Fibroblast of skin of left biceps (primary cell): Measurements from ENCODE around the gene LPCAT3.

Source experiments
- DNase-seq, 2 experiments: peaks; one replicate each; pipeline ENCODE4 v3.0.0-alpha.2; 2013; ENCODE audit warnings: low read depth in 2 of 2

The LPCAT3 gene

DNA sequence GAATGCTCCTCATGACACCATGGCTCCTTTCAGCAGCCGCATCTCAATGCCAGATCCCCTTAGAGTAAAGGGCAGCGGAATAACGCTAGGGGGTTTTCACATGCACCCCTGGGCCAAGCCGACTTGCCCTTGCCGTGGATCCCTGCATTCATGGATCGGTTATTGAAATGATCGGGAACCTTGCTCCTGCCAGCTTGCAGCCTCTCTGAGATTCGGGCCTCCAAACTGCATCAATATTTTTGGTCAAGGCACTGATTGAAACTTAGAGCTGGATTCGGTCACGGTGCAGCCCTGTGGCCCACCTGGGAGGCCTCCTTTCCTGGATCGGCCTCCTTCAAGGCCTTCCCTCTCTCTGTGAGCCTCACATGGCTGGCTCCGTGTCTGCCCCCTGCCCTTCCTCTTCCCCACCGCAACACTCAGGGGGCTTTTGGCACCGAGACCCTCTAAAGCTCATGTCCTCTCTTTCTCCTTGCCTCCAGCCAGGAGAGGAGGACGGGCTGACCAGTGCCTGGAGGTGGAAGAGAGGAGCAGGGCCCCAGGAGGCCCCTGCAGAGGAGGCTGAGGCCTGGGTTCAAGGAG lies 65.3 kb downstream of the LPCAT3 start:
- DNase-seq: no peak

DNA sequence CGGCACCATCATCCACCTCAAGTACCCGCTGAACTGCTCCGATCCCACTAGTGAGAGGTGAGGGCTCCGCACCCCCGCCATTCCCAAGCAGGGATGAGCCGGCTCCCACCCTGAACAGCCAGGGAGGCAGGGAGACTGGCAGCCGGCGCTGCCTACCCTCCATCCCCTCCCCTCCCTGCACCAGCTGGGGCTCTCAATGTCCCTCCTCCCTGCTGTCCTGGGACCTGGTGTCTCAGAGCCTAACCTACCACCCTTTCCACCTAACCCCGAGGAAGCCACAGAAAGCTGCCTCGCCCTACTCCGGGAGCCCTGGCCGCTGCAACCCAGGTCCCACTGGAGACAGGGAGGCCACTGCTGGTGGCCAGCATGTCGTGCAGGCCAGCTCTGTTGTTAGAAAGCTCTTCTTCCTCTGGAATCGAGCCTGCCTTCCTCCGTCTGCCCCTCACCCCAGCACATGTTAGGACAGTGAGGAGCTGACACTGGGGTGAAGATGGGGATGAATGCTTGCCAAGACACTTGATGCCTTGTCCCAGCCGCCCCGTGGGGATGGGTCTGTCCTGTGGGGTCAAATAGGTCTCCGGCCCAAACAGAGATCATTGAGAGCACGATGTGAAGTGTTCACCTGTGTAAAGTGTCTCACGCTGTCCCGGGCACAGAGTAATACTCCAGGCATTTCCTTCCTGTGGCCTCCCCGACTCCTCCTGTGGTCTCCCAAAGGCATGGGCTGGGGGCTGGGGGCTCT lies 66.0 kb downstream of the LPCAT3 start:
- no peak for DNase-seq

DNA sequence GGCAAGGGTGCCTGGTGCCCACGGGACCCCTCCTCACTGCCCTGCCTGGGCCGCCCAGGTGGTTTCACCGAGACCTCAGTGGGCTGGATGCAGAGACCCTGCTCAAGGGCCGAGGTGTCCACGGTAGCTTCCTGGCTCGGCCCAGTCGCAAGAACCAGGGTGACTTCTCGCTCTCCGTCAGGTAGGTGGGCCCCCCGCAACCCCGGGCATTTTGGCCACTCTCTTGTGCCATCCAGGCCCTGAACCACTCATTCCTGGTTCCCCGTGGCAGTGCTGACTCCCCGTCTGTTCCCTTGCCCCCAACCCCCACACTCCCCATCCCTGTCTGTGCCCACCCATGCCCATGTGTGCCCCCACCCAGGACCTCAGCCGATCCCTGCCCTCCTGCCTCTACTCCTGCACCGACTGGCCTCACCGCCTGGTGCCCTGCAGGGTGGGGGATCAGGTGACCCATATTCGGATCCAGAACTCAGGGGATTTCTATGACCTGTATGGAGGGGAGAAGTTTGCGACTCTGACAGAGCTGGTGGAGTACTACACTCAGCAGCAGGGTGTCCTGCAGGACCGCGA lies 66.6 kb downstream of the LPCAT3 start:
- DNase-seq: no peak

DNA sequence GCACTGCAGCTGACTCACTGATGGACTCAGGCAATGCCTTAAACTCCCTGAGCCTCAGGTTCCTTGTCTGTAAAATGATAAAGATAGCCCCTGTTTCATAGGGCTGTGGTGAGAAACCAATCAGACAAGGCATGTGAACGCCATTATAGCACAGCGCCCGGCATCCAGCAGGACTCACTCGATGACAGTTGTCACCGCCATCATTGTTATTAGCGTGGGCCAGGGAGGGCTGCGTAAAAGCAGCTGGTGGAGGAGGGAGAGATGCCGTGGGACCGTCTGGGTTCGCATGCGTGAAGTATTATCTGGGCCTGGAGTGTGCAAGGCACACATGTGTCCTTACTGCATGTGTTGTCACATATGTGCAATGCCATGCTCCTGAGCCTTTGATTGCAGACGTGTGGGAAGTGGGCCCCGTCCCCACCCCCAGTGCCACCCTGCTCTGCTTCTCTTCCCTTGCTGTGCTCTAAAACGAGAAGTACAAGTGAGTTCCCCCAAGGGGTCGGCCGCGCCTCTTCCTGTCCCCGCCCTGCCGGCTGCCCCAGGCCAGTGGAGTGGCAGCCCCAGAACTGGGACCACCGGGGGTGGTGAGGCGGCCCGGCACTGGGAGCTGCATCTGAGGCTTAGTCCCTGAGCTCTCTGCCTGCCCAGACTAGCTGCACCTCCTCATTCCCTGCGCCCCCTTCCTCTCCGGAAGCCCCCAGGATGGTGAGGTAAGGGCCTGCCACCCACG lies 67.3 kb downstream of the LPCAT3 start, which contains the start of gene PTPN6:
Gene PTPN6 (plus strand): TSS at position 546 of the 730 bp plus-strand sequence. CDS start 157 bp downstream, at position 703.
- DNase-seq: no peak

DNA sequence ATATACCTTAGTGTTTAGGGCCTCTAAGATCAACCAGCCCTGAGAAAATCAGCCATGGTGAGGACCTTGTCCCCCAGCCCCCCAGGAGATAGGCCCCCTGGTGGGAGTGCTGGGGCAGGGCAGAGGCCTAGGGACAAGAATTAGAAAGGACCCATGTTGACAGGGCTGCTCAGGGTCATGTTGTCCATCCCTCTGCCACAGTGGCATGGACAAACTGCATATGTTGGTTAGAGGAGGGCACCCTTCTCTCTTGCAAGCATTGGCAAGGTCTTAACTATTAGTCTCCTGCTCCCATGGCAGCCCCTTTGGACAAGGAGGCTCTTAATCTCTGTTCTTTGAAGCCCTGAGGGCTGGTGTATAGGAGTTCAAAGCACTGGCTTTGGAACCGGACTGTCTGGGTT lies 67.9 kb downstream of the LPCAT3 start:
- DNase-seq: no peak

DNA sequence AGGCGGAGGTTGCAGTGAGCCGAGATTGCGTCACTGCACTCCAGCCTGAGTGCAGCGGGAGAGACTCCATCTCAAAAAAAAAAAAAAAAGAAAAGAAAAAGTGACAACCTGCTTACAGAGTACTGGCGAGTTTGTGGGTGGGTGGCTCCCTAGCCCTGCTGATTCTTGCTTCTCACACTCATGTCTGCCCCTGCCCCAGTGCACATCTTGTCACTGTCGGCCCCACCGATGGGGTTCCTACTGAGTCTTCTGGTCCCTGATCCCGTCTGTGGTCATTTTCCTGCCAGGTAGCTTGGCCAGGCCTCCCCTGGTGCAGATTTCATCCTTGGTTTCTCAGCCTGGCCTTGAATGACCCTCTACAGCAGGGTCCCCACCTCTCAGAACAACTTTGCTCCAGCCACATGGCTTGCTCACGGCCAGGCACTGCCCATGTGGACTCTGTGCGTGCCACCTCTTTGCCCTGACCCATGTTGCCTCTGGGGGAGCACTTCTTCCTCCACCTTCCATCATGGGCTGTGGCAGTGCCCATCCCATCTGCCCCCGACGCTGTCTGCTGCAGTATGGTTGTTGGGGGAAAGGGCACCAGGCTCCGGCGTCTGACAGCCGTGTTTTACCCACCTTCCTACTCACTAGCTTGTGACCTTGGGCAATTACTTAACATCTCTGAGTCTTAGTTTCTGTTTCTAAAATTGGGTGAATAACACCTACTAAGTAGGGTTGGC lies 69.2 kb downstream of the LPCAT3 start:
- DNase-seq: no peak

DNA sequence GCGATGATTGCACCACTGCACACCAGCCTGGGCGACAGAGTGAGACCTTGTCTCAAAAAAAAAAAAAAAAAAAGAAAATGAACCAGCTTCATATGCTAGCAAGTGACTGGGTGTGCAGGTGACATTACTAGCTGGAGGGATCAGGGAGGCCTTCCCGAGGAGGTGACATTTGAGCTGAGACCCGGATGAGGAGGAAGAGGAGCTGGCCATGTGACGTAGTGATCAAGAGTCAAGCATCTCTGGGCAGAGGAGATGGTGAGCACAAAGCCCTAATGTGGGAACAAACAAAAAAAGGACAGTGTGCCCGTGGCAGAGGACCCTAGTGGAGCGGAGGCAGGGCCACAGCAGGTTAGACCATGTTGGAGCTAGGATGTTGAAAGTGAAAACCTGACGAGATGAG lies 70.7 kb downstream of the LPCAT3 start:
- DNase-seq: no peak

DNA sequence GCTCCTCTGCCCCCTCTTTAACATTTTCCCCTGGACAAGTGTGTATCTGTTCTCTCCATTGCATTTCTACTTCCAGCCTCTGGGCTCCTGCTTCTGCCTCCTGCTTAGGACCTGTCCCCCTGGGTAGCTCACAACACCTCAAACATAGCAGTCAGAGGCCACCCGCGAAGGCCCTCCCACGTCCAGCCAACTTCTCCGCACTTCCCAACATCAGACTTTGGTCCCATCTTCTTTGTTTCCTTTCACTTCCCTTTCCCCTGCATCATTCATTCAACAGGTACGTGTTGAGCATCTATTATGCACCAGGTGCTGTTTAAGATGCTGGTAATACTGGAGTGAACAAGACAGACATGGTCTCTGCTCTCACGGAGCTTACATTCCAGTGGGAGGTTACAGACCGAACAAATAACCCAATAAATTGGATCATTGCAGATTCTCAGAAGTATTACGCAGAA lies 71.3 kb downstream of the LPCAT3 start:
- no peak for DNase-seq

DNA sequence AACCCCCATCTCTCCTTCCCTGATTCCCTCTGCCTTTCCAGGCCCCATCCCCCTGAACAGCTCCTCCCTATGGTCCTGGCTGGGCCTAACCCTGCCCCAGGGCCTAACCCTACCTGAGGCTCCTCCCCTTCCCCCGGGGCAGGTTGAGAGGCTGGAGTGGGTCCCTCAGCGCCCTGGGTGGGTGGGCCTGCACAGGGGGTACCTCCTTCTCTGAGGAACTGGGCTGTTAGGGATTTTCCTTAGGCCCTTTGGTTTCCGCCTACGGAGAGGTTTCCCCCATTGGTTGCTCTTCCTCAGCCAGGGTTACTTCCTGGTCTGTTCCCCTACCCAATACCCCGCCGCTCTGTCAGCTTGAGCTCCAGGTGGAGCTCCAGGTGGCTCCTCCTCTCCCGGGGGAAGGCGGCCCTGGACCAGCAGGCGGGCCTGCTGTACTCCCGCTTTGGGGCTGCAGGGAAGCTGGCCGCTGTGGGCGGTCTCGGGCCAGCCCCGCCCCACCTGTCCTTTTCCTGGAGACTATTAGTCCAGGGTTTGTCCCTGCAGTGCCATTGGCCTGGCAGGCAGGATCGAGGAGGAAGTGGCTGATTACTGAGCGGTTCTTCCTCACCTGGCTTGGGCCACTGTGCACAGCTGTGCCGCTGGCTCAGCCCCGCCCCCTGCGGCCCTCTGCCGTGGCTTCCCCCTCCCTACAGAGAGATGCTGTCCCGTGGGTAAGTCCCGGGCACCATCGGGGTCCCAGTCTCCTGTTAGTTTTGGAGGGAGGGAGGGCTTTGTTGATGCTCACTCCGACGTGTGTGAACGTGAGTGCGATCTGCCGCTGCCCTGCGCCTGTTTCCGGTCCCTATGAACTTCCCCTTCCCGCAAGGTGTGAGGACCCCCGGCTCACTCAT lies 72.0 kb downstream of the LPCAT3 start:
- no peak for DNase-seq

DNA sequence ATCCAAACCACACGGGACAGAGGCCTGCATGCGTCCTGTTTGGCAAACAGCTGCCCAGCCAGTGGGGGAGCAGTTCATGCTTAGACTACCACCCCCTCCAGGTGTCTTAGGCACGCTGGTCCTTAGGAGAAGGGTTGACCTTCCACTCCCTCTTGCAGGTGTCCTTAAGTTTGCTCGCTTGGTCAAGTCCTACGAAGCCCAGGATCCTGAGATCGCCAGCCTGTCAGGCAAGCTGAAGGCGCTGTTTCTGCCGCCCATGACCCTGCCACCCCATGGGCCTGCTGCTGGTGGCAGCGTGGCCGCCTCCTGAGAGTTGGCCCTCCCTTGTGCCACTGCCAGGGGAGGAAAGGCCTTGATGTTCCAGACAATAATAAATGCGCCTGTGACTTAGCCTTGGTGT lies 72.7 kb downstream of the LPCAT3 start:
- no peak for DNase-seq

DNA sequence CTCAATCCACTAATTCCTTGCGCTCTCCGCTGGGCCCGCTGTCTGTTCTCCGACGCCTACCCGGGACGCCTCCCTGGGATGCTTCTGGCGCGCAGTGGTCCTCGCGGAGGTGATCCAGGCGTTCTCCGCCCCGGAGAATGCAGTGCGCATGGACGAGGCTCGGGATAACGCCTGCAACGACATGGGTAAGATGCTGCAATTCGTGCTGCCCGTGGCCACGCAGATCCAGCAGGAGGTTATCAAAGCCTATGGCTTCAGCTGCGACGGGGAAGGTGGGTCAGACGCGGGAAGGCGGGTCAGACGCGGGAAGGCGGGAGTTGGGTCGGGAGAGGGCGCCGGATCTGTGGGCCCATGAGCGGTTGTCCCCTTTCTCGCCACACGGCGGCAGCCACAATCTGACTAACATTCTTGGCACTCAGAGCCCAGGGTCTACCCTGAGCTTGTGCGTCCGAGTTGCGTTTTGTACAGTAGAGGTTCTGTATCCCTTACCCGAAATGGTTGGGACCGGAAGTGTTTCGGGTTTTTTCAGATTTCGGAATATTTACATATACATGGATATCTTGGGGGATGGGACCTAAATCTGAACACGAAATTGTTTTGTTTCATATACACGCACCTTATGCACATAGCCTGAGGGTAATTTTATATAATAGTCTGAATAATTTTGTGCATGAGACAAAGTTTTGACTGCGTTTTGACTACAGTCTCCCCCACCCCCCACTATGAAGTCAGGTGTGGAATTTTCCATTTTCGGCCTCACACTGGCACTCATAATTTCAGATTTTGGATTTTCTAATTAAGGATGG lies 73.7 kb downstream of the LPCAT3 start:
- peak; percentile 80 to 85 for DNase-seq

DNA sequence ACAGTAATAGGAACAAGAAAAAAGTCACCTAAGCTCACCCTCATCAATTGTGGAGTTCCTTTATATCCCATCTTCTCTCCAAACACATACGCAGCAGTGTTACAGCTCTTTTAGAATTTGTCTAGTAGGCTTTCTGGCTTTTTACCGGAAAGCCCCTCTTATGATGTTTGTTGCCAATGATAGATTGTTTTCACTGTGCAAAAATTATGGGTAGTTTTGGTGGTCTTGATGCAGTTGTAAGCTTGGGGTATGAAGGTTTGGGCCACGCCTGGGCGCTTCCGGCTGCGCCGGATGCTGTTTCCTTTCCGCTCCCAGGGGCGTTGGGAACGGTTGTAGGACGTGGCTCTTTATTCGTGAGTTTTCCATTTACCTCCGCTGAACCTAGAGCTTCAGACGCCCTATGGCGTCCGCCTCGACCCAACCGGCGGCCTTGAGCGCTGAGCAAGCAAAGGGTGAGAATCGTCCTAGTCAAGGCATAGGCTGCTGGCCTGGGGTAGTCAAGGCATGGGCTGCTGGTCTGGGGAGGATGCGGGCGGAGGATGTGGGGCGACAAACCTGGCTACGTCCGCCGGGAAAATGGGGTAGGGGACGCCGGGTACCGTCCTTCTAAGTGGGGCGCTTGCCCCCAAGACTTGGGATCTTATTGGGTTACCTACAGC lies 74.4 kb downstream of the LPCAT3 start, which contains the start of the genes C12orf57 and RNU7-1:
Gene C12orf57 (plus strand): TSS at position 301 of the 659 bp plus-strand sequence. CDS start 100 bp downstream, at position 401.
Gene RNU7-1 (plus strand): TSS at position 95 of the 659 bp plus-strand sequence.
- DNase-seq: peak; percentile 82 to 85

DNA sequence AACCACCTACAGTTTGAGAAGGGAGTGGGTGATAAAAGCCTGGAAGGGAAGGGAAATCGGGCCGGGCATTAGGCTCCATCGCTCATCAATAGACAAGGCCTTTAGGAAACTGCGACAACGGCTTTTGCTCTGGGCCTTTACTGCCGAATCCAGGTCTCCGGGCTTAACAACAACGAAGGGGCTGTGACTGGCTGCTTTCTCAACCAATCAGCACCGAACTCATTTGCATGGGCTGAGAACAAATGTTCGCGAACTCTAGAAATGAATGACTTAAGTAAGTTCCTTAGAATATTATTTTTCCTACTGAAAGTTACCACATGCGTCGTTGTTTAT lies 74.9 kb downstream of the LPCAT3 start:
- peak; percentile 81 to 84 for DNase-seq

DNA sequence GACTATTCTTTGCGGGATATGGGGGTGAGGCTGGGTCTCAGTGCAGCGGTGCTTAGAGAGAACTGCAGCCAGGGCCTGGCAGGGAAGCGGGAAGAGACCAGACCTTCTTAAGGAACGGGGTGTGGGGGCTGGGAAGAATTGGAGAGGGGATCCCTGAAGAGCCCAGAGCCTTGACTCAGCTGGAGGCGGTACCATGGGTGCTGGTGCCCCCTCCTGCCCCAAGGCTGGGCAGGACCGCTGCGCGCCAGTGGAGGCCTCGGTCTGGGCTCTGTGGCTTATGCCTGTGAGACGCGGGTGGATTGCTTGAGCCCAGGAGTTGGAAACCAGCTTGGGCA lies 76.0 kb downstream of the LPCAT3 start:
- DNase-seq: no peak

DNA sequence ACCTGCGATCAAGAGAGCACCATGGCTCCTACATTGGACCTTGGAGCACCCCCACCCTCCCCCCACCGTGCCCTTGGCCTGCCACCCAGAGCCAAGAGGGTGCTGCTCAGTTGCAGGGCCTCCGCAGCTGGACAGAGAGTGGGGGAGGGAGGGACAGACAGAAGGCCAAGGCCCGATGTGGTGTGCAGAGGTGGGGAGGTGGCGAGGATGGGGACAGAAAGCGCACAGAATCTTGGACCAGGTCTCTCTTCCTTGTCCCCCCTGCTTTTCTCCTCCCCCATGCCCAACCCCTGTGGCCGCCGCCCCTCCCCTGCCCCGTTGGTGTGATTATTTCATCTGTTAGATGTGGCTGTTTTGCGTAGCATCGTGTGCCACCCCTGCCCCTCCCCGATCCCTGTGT lies 76.5 kb downstream of the LPCAT3 start:
- DNase-seq: no peak

DNA sequence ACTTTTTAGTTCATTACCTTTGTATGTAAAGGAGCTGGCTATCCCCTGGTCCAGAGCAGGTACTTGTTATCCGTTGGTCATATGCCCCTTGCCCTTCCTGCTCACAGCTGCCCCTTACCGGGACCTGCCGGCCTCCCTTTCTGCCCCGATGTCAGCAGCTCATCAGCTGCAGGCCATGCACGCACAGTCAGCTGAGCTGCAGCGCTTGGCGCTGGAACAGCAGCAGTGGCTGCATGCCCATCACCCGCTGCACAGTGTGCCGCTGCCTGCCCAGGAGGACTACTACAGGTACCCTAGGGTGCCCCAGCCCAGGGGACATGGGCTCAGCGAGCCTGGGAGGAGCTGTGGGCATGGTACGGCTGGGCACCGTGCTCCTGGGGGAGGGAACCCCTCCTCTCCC lies 77.0 kb downstream of the LPCAT3 start:
- no peak for DNase-seq

DNA sequence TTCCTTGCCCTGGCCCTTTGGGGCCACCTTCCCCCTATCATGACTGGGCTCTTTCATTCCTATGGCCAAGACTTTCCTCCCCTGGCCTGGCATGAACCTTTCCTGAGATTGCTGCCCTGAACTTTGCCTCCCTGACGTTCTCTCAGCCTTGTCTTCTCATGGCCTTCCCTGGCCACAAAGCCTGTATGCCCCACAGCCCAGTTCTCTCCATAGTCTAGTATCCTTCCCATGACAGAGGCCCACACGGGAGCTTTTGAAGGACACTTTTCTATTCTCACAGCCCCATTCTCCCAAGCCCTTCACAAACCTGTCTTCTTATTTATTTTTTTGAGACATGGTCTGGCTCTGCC lies 79.1 kb downstream of the LPCAT3 start:
- no peak for DNase-seq

DNA sequence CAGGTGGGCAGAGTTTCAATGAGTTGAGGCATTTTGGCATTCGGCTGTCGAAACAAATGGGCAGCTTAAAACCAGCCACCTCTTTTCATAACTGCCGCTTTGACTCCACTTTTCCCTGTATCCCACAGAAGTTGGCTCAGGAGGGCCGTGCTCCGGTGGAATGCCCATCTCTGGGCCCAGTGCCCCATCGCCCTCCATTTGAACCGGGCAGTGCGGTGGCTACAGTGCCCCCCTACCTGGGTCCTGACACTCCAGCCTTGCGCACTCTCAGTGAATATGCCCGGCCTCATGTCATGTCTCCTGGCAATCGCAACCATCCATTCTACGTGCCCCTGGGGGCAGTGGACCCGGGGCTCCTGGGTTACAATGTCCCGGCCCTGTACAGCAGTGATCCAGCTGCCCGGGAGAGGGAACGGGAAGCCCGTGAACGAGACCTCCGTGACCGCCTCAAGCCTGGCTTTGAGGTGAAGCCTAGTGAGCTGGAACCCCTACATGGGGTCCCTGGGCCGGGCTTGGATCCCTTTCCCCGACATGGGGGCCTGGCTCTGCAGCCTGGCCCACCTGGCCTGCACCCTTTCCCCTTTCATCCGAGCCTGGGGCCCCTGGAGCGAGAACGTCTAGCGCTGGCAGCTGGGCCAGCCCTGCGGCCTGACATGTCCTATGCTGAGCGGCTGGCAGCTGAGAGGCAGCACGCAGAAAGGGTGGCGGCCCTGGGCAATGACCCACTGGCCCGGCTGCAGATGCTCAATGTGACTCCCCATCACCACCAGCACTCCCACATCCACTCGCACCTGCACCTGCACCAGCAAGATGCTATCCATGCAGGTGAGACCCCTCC lies 79.7 kb downstream of the LPCAT3 start:
- no peak for DNase-seq
